HepG2 (cell line): ENCODE measurements around the gene MTMR10. TPM values are rescaled to one million over a fixed set of nuclear protein-coding genes. Genes with fewer than 3 reads are reported as not detected.

Experiments
- ATAC-seq: fragments of 200-7000 bp; cut with Tn5 transposase; 3 replicates; pipeline ENCODE4 v1.9.1; 2020; ENCODE audit warnings: mild to moderate bottlenecking, moderate library complexity
- BruUV-seq: library from RNA; stranded (reverse); fragments of 400-500 nt; replicated peaks from 2 replicates; lab custom pipeline; 2021; lab: Mats Ljungman, UMichigan
- CTCF ChIA-PET: fragments of 300-600 bp; formaldehyde crosslinking; extraction: SDS; loops from one replicate; lab custom pipeline; 2021; ENCODE audit warnings: low total read pairs, inconsistent platforms, low intra/inter-chr PET ratio; lab: Yijun Ruan, JAX
- POLR2A ChIA-PET: fragments of 350-600 bp; sonication (Branson Sonifier 250); formaldehyde crosslinking; loops from one replicate; lab custom pipeline; 2020; ENCODE audit warnings: antibody characterized with exemption, inconsistent platforms; lab: Yijun Ruan, JAX
- DNase-seq: peaks from one replicate; pipeline ENCODE4 v3.0.0-alpha.2; 2015; ENCODE audit warnings: low spot score
- FAIRE-seq: peaks from 3 replicates; lab custom pipeline; 2011; peaks lifted over from hg19 to GRCh38; lab: Jason Lieb, UNC
- H2AFZ ChIP-seq: one replicate; pipeline ENCODE4 v1.6.1; 2011; ENCODE audit warnings: low read length, inconsistent platforms
- H3K27ac ChIP-seq: fragments of 300-600 bp; 3 replicates; pipeline ENCODE4 v1.8.0; 2011; ENCODE audit warnings: mixed run types, mild to moderate bottlenecking, mixed read lengths, low read length, inconsistent platforms; ENCODE audit not compliant: insufficient read depth; ENCODE audit errors: extremely low read length
- H3K27me3 ChIP-seq, 2 experiments: fragments of 200-600 bp in 1 of 2; 2 replicates in 1 of 2; 3 replicates in 1 of 2; pipeline versions ENCODE4 v1.6.0 to v1.8.0; 2011; ENCODE audit warnings: low read length in 2 of 2, mild to moderate bottlenecking in 2 of 2, moderate library complexity in 2 of 2, inconsistent platforms in 1 of 2; ENCODE audit not compliant: insufficient read depth in 2 of 2, control insufficient read depth in 1 of 2
- H3K36me3 ChIP-seq, 2 experiments: fragments of 200-600 bp in 1 of 2; replicated peaks in 1 of 2; 2 replicates in 1 of 2; 3 replicates in 1 of 2; pipeline versions ENCODE4 v1.5.1 to v1.8.0; 2011; ENCODE audit warnings: low read length in 2 of 2, inconsistent platforms in 1 of 2; ENCODE audit not compliant: insufficient read depth in 2 of 2, control insufficient read depth in 1 of 2
- H3K4me1 ChIP-seq: 2 replicates; pipeline ENCODE4 v1.5.1; 2012; ENCODE audit warnings: low read length, inconsistent platforms; ENCODE audit not compliant: insufficient read depth
- H3K4me2 ChIP-seq: 2 replicates; pipeline ENCODE4 v1.6.0; 2011; ENCODE audit warnings: low read depth, low read length, inconsistent platforms
- H3K4me3 ChIP-seq, 3 experiments: fragments of 200-600 bp in 1 of 3; sonication (generic), shearing (Covaris generic) in 1 of 3; replicated peaks in 1 of 3; 2 replicates each; pipeline ENCODE4 v1.5.1; 2011 to 2016; ENCODE audit warnings: low read length in 3 of 3, inconsistent platforms in 2 of 3, low read depth in 2 of 3, mild to moderate bottlenecking in 2 of 3, control low read depth in 1 of 3, mixed read lengths in 1 of 3; ENCODE audit not compliant: insufficient read depth in 1 of 3
- H3K79me2 ChIP-seq: one replicate; pipeline ENCODE4 v1.6.1; 2011; ENCODE audit warnings: low read length, inconsistent platforms; ENCODE audit not compliant: insufficient read depth
- H3K9ac ChIP-seq: 2 replicates; pipeline ENCODE4 v1.6.0; 2011; ENCODE audit warnings: mild to moderate bottlenecking, low read depth, low read length, inconsistent platforms; ENCODE audit not compliant: insufficient read depth
- H3K9me3 ChIP-seq: 2 replicates; pipeline ENCODE4 v1.5.1; 2012; ENCODE audit warnings: mild to moderate bottlenecking, low read length
- H4K20me1 ChIP-seq: 2 replicates; pipeline ENCODE4 v1.6.0; 2011; ENCODE audit warnings: inconsistent platforms, mild to moderate bottlenecking, low read length, moderate library complexity; ENCODE audit not compliant: insufficient read depth
- ARNT ChIP-seq: fragments of 450-650 bp; IDR thresholded peaks from 2 replicates; pipeline ENCODE4 v1.6.1; 2017
- ELF1 ChIP-seq: sonication (generic); formaldehyde crosslinking; IDR thresholded peaks from 2 replicates; pipeline ENCODE4 v1.4.0; 2020; ENCODE audit warnings: missing genetic modification reagents
- HNRNPLL ChIP-seq: fragments of 200-400 bp; formaldehyde crosslinking; IDR thresholded peaks from 2 replicates; pipeline ENCODE4 v1.6.1; 2017; ENCODE audit warnings: mild to moderate bottlenecking, low read depth, low read length; ENCODE audit not compliant: poor library complexity, severe bottlenecking
- IKZF5 ChIP-seq: IDR thresholded peaks from 2 replicates; pipeline ENCODE4 v1.6.1; 2018; ENCODE audit warnings: missing genetic modification reagents, mild to moderate bottlenecking, missing compliant biosample characterization
- PRPF4 ChIP-seq: fragments of 200-400 bp; formaldehyde crosslinking; IDR thresholded peaks from 2 replicates; pipeline ENCODE4 v1.6.1; 2016; ENCODE audit warnings: low read length, low read depth; ENCODE audit not compliant: poor library complexity, severe bottlenecking
- XRCC5 ChIP-seq: fragments of 200-400 bp; formaldehyde crosslinking; optimal IDR thresholded peaks from 2 replicates; pipeline ENCODE3; 2017; ENCODE audit warnings: mild to moderate bottlenecking, low read length
- ZFYVE20 ChIP-seq: sonication (generic); formaldehyde crosslinking; IDR thresholded peaks from 2 replicates; pipeline ENCODE4 v1.8.0; 2023; ENCODE audit warnings: low read depth, mild to moderate bottlenecking, moderate library complexity, missing genetic modification reagents, borderline replicate concordance
- ZNF205 ChIP-seq: IDR thresholded peaks from 2 replicates; pipeline ENCODE4 v1.6.1; 2018; ENCODE audit warnings: missing biosample characterization, missing genetic modification reagents
- ZNF225 ChIP-seq: sonication (generic); formaldehyde crosslinking; IDR thresholded peaks from 2 replicates; pipeline ENCODE4 v1.4.0; 2020; ENCODE audit warnings: mild to moderate bottlenecking, missing genetic modification reagents
- ZNF773 ChIP-seq: sonication (generic); formaldehyde crosslinking; IDR thresholded peaks from 2 replicates; pipeline ENCODE4 v1.4.0; 2020; ENCODE audit warnings: missing genetic modification reagents, borderline replicate concordance
- ZNF788 ChIP-seq: sonication (generic); formaldehyde crosslinking; IDR thresholded peaks from 2 replicates; pipeline ENCODE4 v1.5.0; 2020; ENCODE audit warnings: mild to moderate bottlenecking, missing genetic modification reagents, borderline replicate concordance
- ZNF878 ChIP-seq: sonication (generic); formaldehyde crosslinking; IDR thresholded peaks from 2 replicates; pipeline ENCODE4 v1.8.1; 2023; ENCODE audit warnings: mild to moderate bottlenecking, missing genetic modification reagents, moderate library complexity
- WGBS: methylation state at CpG from one replicate; pipeline ENCODE4 v1.1.6; 2017; ENCODE audit warnings: low lambda C conversion rate; 5-methylcytosine and 5-hydroxymethylcytosine counted together
- in situ Hi-C: cut with HindIII; loops from 2 replicates; pipeline ENCODE4 v1.10.0; 2017; ENCODE audit warnings: low pct_unique_long_range_greater_than_20kb; ENCODE audit not compliant: extremely low pct_ligation_motif_present
- intact Hi-C: fragments of 100-400 bp; cut with micrococcal nuclease; formaldehyde crosslinking; loops from one replicate; pipeline ENCODE4 v1.10.0; 2022; ENCODE audit not compliant: unreplicated experiment
- polyA plus RNA-seq, 8 experiments: library from polyadenylated mRNA; depleted of rRNA in 3 of 8; stranded (reverse) in 7 of 8; unstranded in 1 of 8; fragments of >200 nt; fragmentation: Illumina TruSeq in 4 of 8; extraction: Trizol in 4 of 8; gene quantifications; 2 replicates each; pipeline versions ENCODE4 v1.2.1 to v1.2.3, GENCODE V29; 2011 to 2016; ENCODE audit warnings: low read depth in 4 of 8, missing spikeins in 1 of 8, mixed read lengths in 1 of 8; ENCODE audit not compliant: insufficient read depth in 1 of 8
- total RNA-seq, 5 experiments: library from RNA; depleted of rRNA; stranded (reverse); fragments of >200 nt; fragmentation: Illumina TruSeq; extraction: Trizol; gene quantifications; 2 replicates each; pipeline ENCODE4 v1.2.3, GENCODE V29; 2016; ENCODE audit warnings: low read depth in 1 of 5
- TF ChIP-seq, protein P1 (sequence below): sonication (generic); formaldehyde crosslinking; IDR thresholded peaks from 2 replicates; pipeline ENCODE4 v1.4.0; 2020; ENCODE audit warnings: missing genetic modification reagents
- TF ChIP-seq, protein P2 (sequence below): sonication (generic); formaldehyde crosslinking; IDR thresholded peaks from 2 replicates; pipeline ENCODE4 v1.4.0; 2020; ENCODE audit warnings: mild to moderate bottlenecking, missing genetic modification reagents
- TF ChIP-seq, protein P3 (sequence below): sonication (generic); formaldehyde crosslinking; IDR thresholded peaks from 2 replicates; pipeline ENCODE4; 2020; ENCODE audit warnings: missing genetic modification reagents, mild to moderate bottlenecking, borderline replicate concordance

MTMR10 gene
- total and polyA plus RNA-seq, 2 of the 13 experiments (the other 11 are each of a cell fraction or from before 2014, with no cell fraction given) = 10.2 to 17.4 TPM

- no peak for TF ChIP-seq PRPF4
- TF ChIP-seq ZNF773 = no peak
- TF ChIP-seq, protein P1, sequence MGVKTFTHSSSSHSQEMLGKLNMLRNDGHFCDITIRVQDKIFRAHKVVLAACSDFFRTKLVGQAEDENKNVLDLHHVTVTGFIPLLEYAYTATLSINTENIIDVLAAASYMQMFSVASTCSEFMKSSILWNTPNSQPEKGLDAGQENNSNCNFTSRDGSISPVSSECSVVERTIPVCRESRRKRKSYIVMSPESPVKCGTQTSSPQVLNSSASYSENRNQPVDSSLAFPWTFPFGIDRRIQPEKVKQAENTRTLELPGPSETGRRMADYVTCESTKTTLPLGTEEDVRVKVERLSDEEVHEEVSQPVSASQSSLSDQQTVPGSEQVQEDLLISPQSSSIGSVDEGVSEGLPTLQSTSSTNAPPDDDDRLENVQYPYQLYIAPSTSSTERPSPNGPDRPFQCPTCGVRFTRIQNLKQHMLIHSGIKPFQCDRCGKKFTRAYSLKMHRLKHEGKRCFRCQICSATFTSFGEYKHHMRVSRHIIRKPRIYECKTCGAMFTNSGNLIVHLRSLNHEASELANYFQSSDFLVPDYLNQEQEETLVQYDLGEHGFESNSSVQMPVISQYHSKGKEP (CRISPR knock-in tag) = no peak
- TF ChIP-seq, protein P2, sequence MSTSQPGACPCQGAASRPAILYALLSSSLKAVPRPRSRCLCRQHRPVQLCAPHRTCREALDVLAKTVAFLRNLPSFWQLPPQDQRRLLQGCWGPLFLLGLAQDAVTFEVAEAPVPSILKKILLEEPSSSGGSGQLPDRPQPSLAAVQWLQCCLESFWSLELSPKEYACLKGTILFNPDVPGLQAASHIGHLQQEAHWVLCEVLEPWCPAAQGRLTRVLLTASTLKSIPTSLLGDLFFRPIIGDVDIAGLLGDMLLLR (CRISPR knock-in tag) = no peak
- TF ChIP-seq IKZF5 = no peak
- TF ChIP-seq ZFYVE20 (CRISPR knock-in tag) = no peak
- TF ChIP-seq HNRNPLL = no peak
- TF ChIP-seq XRCC5 = no peak
- no peak for TF ChIP-seq ZNF225 (CRISPR knock-in tag)
- TF ChIP-seq ELF1 (CRISPR knock-in tag) = no peak
- TF ChIP-seq ZNF788 (CRISPR knock-in tag) = no peak
- TF ChIP-seq ZNF205 (CRISPR knock-in tag) = no peak
- TF ChIP-seq ZNF878 = no peak
- TF ChIP-seq, protein P3, sequence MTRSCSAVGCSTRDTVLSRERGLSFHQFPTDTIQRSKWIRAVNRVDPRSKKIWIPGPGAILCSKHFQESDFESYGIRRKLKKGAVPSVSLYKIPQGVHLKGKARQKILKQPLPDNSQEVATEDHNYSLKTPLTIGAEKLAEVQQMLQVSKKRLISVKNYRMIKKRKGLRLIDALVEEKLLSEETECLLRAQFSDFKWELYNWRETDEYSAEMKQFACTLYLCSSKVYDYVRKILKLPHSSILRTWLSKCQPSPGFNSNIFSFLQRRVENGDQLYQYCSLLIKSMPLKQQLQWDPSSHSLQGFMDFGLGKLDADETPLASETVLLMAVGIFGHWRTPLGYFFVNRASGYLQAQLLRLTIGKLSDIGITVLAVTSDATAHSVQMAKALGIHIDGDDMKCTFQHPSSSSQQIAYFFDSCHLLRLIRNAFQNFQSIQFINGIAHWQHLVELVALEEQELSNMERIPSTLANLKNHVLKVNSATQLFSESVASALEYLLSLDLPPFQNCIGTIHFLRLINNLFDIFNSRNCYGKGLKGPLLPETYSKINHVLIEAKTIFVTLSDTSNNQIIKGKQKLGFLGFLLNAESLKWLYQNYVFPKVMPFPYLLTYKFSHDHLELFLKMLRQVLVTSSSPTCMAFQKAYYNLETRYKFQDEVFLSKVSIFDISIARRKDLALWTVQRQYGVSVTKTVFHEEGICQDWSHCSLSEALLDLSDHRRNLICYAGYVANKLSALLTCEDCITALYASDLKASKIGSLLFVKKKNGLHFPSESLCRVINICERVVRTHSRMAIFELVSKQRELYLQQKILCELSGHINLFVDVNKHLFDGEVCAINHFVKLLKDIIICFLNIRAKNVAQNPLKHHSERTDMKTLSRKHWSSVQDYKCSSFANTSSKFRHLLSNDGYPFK (CRISPR knock-in tag) = no peak
- TF ChIP-seq ARNT = no peak
- TF ChIP-seq, all 625 proteins: peak for 0
- Histone ChIP-seq H3K4me1 (peaks cover 17% of the 10 kb centered on the region), H2AFZ (no peak overlapping the region), H3K36me3 (no peaks in the 10 kb centered on the region), H4K20me1 (no peaks in the 10 kb centered on the region), H3K27ac (no peak overlapping the region), H3K27me3 (no peaks in the 10 kb centered on the region), H3K9me3 (peaks cover 6% of the 10 kb centered on the region), H3K9ac (no peak overlapping the region), H3K4me3 (no peak overlapping the region), H3K79me2 (no peaks in the 10 kb centered on the region), H3K4me2 (no peak overlapping the region)
- intact Hi-C loops = no loop called here
- WGBS = 55% methylated on average over 1 of the region's 1 CpG
- DNase-seq (no peak), ATAC-seq (no peak), FAIRE-seq (no peak)
- no TSS peak for BruUV-seq
- ChIA-PET POLR2A (no interaction called here), CTCF (no interaction called here)
- in situ Hi-C loops = no loop called here
These were observed 25.9 kb upstream of the MTMR10 start for GRCh38 chr15:31017311-31017710.
